Measurements from ENCODE around the gene DBF4B.

DNA sequence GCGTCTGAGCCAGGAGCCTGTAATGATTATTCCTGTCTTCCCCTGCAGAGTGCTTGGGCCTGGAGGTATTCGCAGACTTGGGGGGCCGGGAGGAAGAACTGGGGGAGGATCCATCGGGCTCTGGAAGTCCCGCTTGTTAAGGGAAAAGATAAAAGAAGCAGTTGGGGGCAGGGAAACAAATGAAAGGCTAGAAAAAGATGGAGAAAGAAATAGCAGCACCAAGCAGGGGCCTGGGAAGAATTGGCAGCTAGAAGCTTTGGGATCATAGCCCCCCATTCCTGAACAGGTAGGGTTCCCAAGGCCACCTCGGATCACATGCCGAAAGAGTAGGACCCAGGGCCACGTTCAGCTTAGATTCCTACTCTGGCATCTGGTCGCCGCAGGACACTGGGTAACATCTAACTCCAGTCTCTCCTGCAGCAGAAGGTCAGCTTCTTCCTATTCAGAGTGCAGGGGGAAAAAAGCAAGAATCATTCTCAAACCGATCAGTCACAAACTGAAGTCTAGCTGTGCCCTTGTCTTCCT is 73.9 kb downstream of the DBF4B start:
- TF ChIP-seq POLR2A (IDR thresholded peaks at IDR 0.05) = no peak
- no peak for TF ChIP-seq CTCF (IDR thresholded peaks at IDR 0.05)
